H9 (cell line): Measurements from ENCODE around the gene HSPH1. TPM values are rescaled to one million over a fixed set of nuclear protein-coding genes. Genes with fewer than 3 reads are reported as not detected.

Experiments used
- DNase-seq: peaks from one replicate; pipeline ENCODE4 v3.0.0-alpha.2; 2017
- H2AFZ ChIP-seq: one replicate; pipeline ENCODE4 v1.6.1; 2013; ENCODE audit warnings: mild to moderate bottlenecking, low read length, control low read depth, moderate library complexity
- H2AK5ac ChIP-seq: 2 replicates; pipeline ENCODE4 v1.6.1; 2013; ENCODE audit warnings: low read length, control low read depth, mixed read lengths; ENCODE audit not compliant: insufficient read length
- H2BK120ac ChIP-seq: one replicate; pipeline ENCODE4 v1.6.1; 2013; ENCODE audit warnings: low read depth, mild to moderate bottlenecking, low read length, control low read depth, inconsistent platforms; ENCODE audit not compliant: poor library complexity, severe bottlenecking
- H2BK12ac ChIP-seq: 2 replicates; pipeline ENCODE4 v1.6.1; 2013; ENCODE audit warnings: low read length, control low read depth, mixed read lengths, low read depth; ENCODE audit not compliant: insufficient read length
- H2BK15ac ChIP-seq: 2 replicates; pipeline ENCODE4 v1.6.1; 2013; ENCODE audit warnings: low read depth, low read length, control low read depth
- H2BK20ac ChIP-seq: one replicate; pipeline ENCODE4 v1.6.1; 2013; ENCODE audit warnings: low read depth, mild to moderate bottlenecking, low read length, control low read depth, inconsistent platforms; ENCODE audit not compliant: poor library complexity, severe bottlenecking
- H2BK5ac ChIP-seq: 2 replicates; pipeline ENCODE4 v1.6.1; 2013; ENCODE audit warnings: low read length, control low read depth, mixed read lengths; ENCODE audit not compliant: insufficient read length
- H3K14ac ChIP-seq: 2 replicates; pipeline ENCODE4 v1.6.1; 2013; ENCODE audit warnings: low read length, control low read depth; ENCODE audit not compliant: insufficient read depth
- H3K18ac ChIP-seq: 2 replicates; pipeline ENCODE4 v1.6.1; 2013; ENCODE audit warnings: low read depth, mild to moderate bottlenecking, mixed read lengths, low read length, control low read depth; ENCODE audit not compliant: insufficient read length
- H3K23ac ChIP-seq: 2 replicates; pipeline ENCODE4 v1.6.1; 2013; ENCODE audit warnings: low read length, control low read depth, mixed read lengths, low read depth; ENCODE audit not compliant: insufficient read length
- H3K23me2 ChIP-seq: 2 replicates; pipeline ENCODE4 v1.6.1; 2013; ENCODE audit warnings: low read depth, mild to moderate bottlenecking, mixed read lengths, low read length, control low read depth; ENCODE audit not compliant: insufficient read length, poor library complexity, severe bottlenecking
- H3K27ac ChIP-seq: 2 replicates; pipeline ENCODE4 v1.5.1; 2013; ENCODE audit warnings: low read length, control low read depth, mixed read lengths, low read depth; ENCODE audit not compliant: insufficient read length
- H3K27me3 ChIP-seq: 2 replicates; pipeline ENCODE4 v1.6.1; 2013; ENCODE audit warnings: low read length, control low read depth, inconsistent platforms; ENCODE audit not compliant: insufficient read depth
- H3K4ac ChIP-seq: 2 replicates; pipeline ENCODE4 v1.6.1; 2013; ENCODE audit warnings: low read depth, mild to moderate bottlenecking, control low read depth, inconsistent platforms, low read length, moderate library complexity
- H3K4me1 ChIP-seq: 2 replicates; pipeline ENCODE4 v1.6.1; 2013; ENCODE audit warnings: low read length, control low read depth, inconsistent platforms; ENCODE audit not compliant: insufficient read depth
- H3K4me2 ChIP-seq: 2 replicates; pipeline ENCODE4 v1.6.1; 2013; ENCODE audit warnings: low read length, control low read depth, mixed read lengths; ENCODE audit not compliant: insufficient read length, insufficient read depth
- H3K56ac ChIP-seq: 2 replicates; pipeline ENCODE4 v1.6.1; 2013; ENCODE audit warnings: low read depth, mild to moderate bottlenecking, mixed read lengths, low read length, control low read depth; ENCODE audit not compliant: insufficient read length
- H3K79me1 ChIP-seq: 2 replicates; pipeline ENCODE4 v1.6.1; 2013; ENCODE audit warnings: low read depth, mild to moderate bottlenecking, moderate library complexity, low read length, control low read depth, inconsistent platforms; ENCODE audit not compliant: insufficient read depth, poor library complexity, severe bottlenecking
- H3K79me2 ChIP-seq: 2 replicates; pipeline ENCODE4 v1.6.1; 2013; ENCODE audit warnings: low read length, control low read depth, inconsistent platforms; ENCODE audit not compliant: insufficient read depth
- H3K9ac ChIP-seq: 2 replicates; pipeline ENCODE4 v1.6.1; 2013; ENCODE audit warnings: low read length, control low read depth, mixed read lengths; ENCODE audit not compliant: insufficient read length; ENCODE audit errors: extremely low read depth
- H3K9me3 ChIP-seq: one replicate; pipeline ENCODE4 v1.6.1; 2013; ENCODE audit warnings: low read depth, low read length, inconsistent platforms; ENCODE audit not compliant: control insufficient read depth
- H3T11ph ChIP-seq: one replicate; pipeline ENCODE4 v1.6.1; 2013; ENCODE audit warnings: mild to moderate bottlenecking, low read length, control low read depth, inconsistent platforms
- H4K20me1 ChIP-seq: one replicate; pipeline ENCODE4 v1.6.1; 2013; ENCODE audit not compliant: control insufficient read depth, insufficient read length, insufficient read depth
- H4K5ac ChIP-seq: 2 replicates; pipeline ENCODE4 v1.6.1; 2013; ENCODE audit warnings: low read depth, mild to moderate bottlenecking, mixed read lengths, low read length, control low read depth; ENCODE audit not compliant: insufficient read length
- H4K8ac ChIP-seq: replicated peaks from 2 replicates; pipeline ENCODE4 v1.6.1; 2013; ENCODE audit warnings: low read length, control low read depth, mixed read lengths, low read depth; ENCODE audit not compliant: insufficient read length
- H4K91ac ChIP-seq: 2 replicates; pipeline ENCODE4 v1.6.1; 2013; ENCODE audit warnings: low read depth, mild to moderate bottlenecking, moderate library complexity, mixed read lengths, low read length, control low read depth; ENCODE audit not compliant: insufficient read length
- H3K27ac Mint-ChIP-seq, 3 experiments: 2 replicates in 2 of 3; 3 replicates in 1 of 3; pipeline ENCODE4 v1.8.0; 2020 to 2021; ENCODE audit warnings: mixed read lengths in 3 of 3, mild to moderate bottlenecking in 1 of 3, moderate library complexity in 1 of 3
- H3K27me3 Mint-ChIP-seq: 2 replicates; pipeline ENCODE4 v1.8.0; 2021; ENCODE audit warnings: low read depth, mild to moderate bottlenecking, moderate library complexity, mixed read lengths
- H3K36me3 Mint-ChIP-seq, 3 experiments: 2 replicates in 2 of 3; 3 replicates in 1 of 3; pipeline ENCODE4 v1.8.0; 2020 to 2021; ENCODE audit warnings: low read depth in 3 of 3, mixed read lengths in 3 of 3; ENCODE audit not compliant: insufficient read depth in 1 of 3
- H3K4me1 Mint-ChIP-seq, 2 experiments: 2 replicates each; pipeline ENCODE4 v1.8.0; 2020; ENCODE audit warnings: mixed read lengths in 2 of 2
- H3K4me3 Mint-ChIP-seq, 2 experiments: 2 replicates in 1 of 2; 3 replicates in 1 of 2; pipeline ENCODE4 v1.8.0; 2020 to 2021; ENCODE audit warnings: mild to moderate bottlenecking in 2 of 2, mixed read lengths in 2 of 2, moderate library complexity in 1 of 2
- H3K9me3 Mint-ChIP-seq, 2 experiments: 2 replicates in 1 of 2; 3 replicates in 1 of 2; pipeline ENCODE4 v1.8.0; 2020; ENCODE audit warnings: mild to moderate bottlenecking in 2 of 2, mixed read lengths in 2 of 2, moderate library complexity in 1 of 2
- WGBS: extraction: QIAGEN DNeasy Blood & Tissue Kit; methylation state at CpG from one replicate; pipeline ENCODE4 v1.1.7; 2013; ENCODE audit warnings: missing lambda C conversion rate, low lambda C conversion rate, mixed read lengths; ENCODE audit not compliant: insufficient read length; ENCODE audit errors: extremely low coverage; 5-methylcytosine and 5-hydroxymethylcytosine counted together
- total RNA-seq: library from RNA; stranded (reverse); gene quantifications from 2 replicates; pipeline ENCODE4 v1.2.1, GENCODE V29; 2021
- TF ChIP-seq, protein P1 (sequence below): fragments of 200-600 bp; sonication (generic); conservative IDR thresholded peaks from 3 replicates; pipeline ENCODE4 v1.8.0; 2021; ENCODE audit warnings: antibody characterized with exemption, mild to moderate bottlenecking

Gene HSPH1
- total RNA-seq, 1 experiment from 2014 or later: 141 TPM

DNA sequence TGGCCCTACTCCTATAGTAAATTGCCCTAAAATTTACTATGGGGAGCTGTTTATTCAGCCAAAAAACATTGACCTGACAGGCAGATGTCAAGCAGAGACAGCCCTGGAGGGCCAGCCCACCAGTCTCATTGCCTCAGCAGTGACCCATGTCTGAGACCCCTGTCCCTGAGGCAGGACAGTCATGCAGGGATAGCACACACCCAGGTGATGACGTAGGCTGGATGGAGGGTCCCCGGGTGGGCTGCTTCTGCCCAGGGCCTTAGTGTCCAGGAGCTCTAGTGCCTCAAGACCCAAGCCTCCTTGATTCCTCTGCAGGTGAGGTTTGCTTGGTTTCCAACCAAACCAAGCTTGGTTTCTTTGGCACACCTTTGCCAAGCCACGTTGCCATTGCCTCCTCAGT lies 72.1 kb downstream of the HSPH1 start:
- no peak overlapping the region for H3K14ac ChIP-seq
- H3K9me3 ChIP-seq: no peaks in the 10 kb centered on the region
- H4K20me1 ChIP-seq: no peaks in the 10 kb centered on the region
- no peaks in the 10 kb centered on the region for H3K23me2 ChIP-seq
- H3K4ac ChIP-seq: no peak overlapping the region
- H2AFZ ChIP-seq: no peak overlapping the region
- no peak overlapping the region for H2BK12ac ChIP-seq
- H2BK120ac ChIP-seq: no peak overlapping the region
- WGBS: no CpG with 5 or more reads among the region's 3 CpGs
- no peak overlapping the region for H2BK15ac ChIP-seq
- peaks cover 6% of the 10 kb centered on the region for H3K27me3 Mint-ChIP-seq
- H3K79me2 ChIP-seq: no peaks in the 10 kb centered on the region
- no peaks in the 10 kb centered on the region for H3K79me1 ChIP-seq
- H3K18ac ChIP-seq: no peak overlapping the region
- H4K8ac ChIP-seq: no peak overlapping the region
- H3K9me3 Mint-ChIP-seq: no peaks in the 10 kb centered on the region
- H3K27ac Mint-ChIP-seq: no peak overlapping the region
- DNase-seq: no peak
- H3K4me2 ChIP-seq: no peak overlapping the region
- H3K56ac ChIP-seq: no peak overlapping the region
- no peak overlapping the region for H4K5ac ChIP-seq
- no peak overlapping the region for H3K9ac ChIP-seq
- H3K27me3 ChIP-seq: no peaks in the 10 kb centered on the region
- H3K4me3 Mint-ChIP-seq: no peak overlapping the region
- no peak overlapping the region for H3K23ac ChIP-seq
- no peak overlapping the region for H2BK5ac ChIP-seq
- H2AK5ac ChIP-seq: no peak overlapping the region
- peaks cover 4% of the 10 kb centered on the region in 2 experiments for H3K4me1 Mint-ChIP-seq
- no peak overlapping the region for H3K27ac ChIP-seq
- TF ChIP-seq, protein P1, sequence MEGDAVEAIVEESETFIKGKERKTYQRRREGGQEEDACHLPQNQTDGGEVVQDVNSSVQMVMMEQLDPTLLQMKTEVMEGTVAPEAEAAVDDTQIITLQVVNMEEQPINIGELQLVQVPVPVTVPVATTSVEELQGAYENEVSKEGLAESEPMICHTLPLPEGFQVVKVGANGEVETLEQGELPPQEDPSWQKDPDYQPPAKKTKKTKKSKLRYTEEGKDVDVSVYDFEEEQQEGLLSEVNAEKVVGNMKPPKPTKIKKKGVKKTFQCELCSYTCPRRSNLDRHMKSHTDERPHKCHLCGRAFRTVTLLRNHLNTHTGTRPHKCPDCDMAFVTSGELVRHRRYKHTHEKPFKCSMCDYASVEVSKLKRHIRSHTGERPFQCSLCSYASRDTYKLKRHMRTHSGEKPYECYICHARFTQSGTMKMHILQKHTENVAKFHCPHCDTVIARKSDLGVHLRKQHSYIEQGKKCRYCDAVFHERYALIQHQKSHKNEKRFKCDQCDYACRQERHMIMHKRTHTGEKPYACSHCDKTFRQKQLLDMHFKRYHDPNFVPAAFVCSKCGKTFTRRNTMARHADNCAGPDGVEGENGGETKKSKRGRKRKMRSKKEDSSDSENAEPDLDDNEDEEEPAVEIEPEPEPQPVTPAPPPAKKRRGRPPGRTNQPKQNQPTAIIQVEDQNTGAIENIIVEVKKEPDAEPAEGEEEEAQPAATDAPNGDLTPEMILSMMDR: no peak
- no peaks in the 10 kb centered on the region; a peak in 1 of 7 replicates for H3K36me3 Mint-ChIP-seq
- H4K91ac ChIP-seq: no peak overlapping the region
- H2BK20ac ChIP-seq: no peak overlapping the region
- no peak overlapping the region for H3T11ph ChIP-seq
- no peaks in the 10 kb centered on the region for H3K4me1 ChIP-seq
